Liver (tissue), 9 donors: Measurements from ENCODE around the gene THSD4. TPM values are rescaled to one million over a fixed set of nuclear protein-coding genes. Genes with fewer than 3 reads are reported as not detected.

ENCODE experiments used
- DNase-seq: peaks from one replicate; pipeline ENCODE4 v3.0.0-alpha.2; 2017; ENCODE audit warnings: low spot score
- H3K27ac ChIP-seq, 2 donors: one replicate each; pipeline ENCODE4 v1.7.0; 2013; ENCODE audit warnings: inconsistent platforms in 2 of 2, low read length in 2 of 2, control low read depth in 1 of 2, low read depth in 1 of 2, mild to moderate bottlenecking in 1 of 2
- H3K27me3 ChIP-seq, 4 donors: one replicate each; pipeline versions ENCODE4 v1.6.1 to v1.7.0; 2013; ENCODE audit warnings: low read length in 3 of 4, inconsistent platforms in 1 of 4, mild to moderate bottlenecking in 1 of 4, moderate library complexity in 1 of 4; ENCODE audit not compliant: control insufficient read depth in 4 of 4, insufficient read depth in 4 of 4
- H3K36me3 ChIP-seq, 4 donors: one replicate each; pipeline versions ENCODE4 v1.6.1 to v1.7.0; 2013; ENCODE audit warnings: low read length in 3 of 4, mild to moderate bottlenecking in 3 of 4, low read depth in 1 of 4, moderate library complexity in 1 of 4; ENCODE audit not compliant: control insufficient read depth in 4 of 4, insufficient read depth in 3 of 4
- H3K4me1 ChIP-seq, 4 donors: one replicate each; pipeline versions ENCODE4 v1.6.1 to v1.7.0; 2013; ENCODE audit warnings: low read length in 3 of 4, mild to moderate bottlenecking in 3 of 4, moderate library complexity in 1 of 4; ENCODE audit not compliant: control insufficient read depth in 4 of 4, insufficient read depth in 4 of 4
- H3K4me3 ChIP-seq, 3 donors: one replicate each; pipeline versions ENCODE4 v1.6.1 to v1.7.0; 2013; ENCODE audit warnings: low read length in 3 of 3, control low read depth in 1 of 3, low read depth in 1 of 3, mild to moderate bottlenecking in 1 of 3
- H3K9ac ChIP-seq, 2 donors: one replicate each; pipeline ENCODE4 v1.7.0; 2013; ENCODE audit warnings: low read length in 2 of 2, mild to moderate bottlenecking in 2 of 2, moderate library complexity in 2 of 2, control low read depth in 1 of 2, low read depth in 1 of 2
- H3K9me3 ChIP-seq, 4 donors: one replicate each; pipeline versions ENCODE4 v1.6.1 to v1.7.0; 2013; ENCODE audit warnings: low read length in 3 of 4; ENCODE audit not compliant: control insufficient read depth in 4 of 4
- ATF3 ChIP-seq: IDR thresholded peaks from 2 replicates; pipeline ENCODE4 v1.6.1; 2016; ENCODE audit warnings: antibody characterized with exemption
- CTCF ChIP-seq: fragments of 150-350 bp; IDR thresholded peaks from 2 replicates; pipeline ENCODE4 v1.5.1; 2017; ENCODE audit warnings: improper control_type of control experiment, low read depth, low read length; ENCODE audit not compliant: missing input control
- EGR1 ChIP-seq, 2 donors: IDR thresholded peaks; 2 replicates each; pipeline ENCODE4 v1.6.1; 2016 to 2018; ENCODE audit warnings: antibody characterized with exemption in 2 of 2, low read depth in 2 of 2
- FOXA1 ChIP-seq: IDR thresholded peaks from 2 replicates; pipeline ENCODE4 v1.6.1; 2016; ENCODE audit warnings: antibody characterized with exemption
- GABPA ChIP-seq, 2 donors: IDR thresholded peaks in 1 of 2; conservative IDR thresholded peaks in 1 of 2; 2 replicates each; pipeline ENCODE4 v1.6.1; 2016; ENCODE audit warnings: antibody characterized with exemption in 2 of 2, mild to moderate bottlenecking in 1 of 2, moderate library complexity in 1 of 2
- HNF4A ChIP-seq, 2 donors: conservative IDR thresholded peaks; 2 replicates each; pipeline ENCODE4 v1.6.1; 2016; ENCODE audit warnings: antibody characterized with exemption in 2 of 2, mild to moderate bottlenecking in 2 of 2
- HNF4G ChIP-seq: IDR thresholded peaks from 2 replicates; pipeline ENCODE4 v1.6.1; 2016; ENCODE audit warnings: antibody characterized with exemption
- JUND ChIP-seq, 2 donors: IDR thresholded peaks; 2 replicates each; pipeline ENCODE4 v1.6.1; 2016; ENCODE audit warnings: antibody characterized with exemption in 2 of 2
- MAX ChIP-seq: IDR thresholded peaks from 2 replicates; pipeline ENCODE4 v1.6.1; 2016; ENCODE audit warnings: antibody characterized with exemption
- NR2F2 ChIP-seq: IDR thresholded peaks from 2 replicates; pipeline ENCODE4 v1.6.1; 2016; ENCODE audit warnings: antibody characterized with exemption
- RAD21 ChIP-seq, 2 donors: IDR thresholded peaks; 2 replicates each; pipeline ENCODE4 v1.6.1; 2016; ENCODE audit warnings: antibody characterized with exemption in 2 of 2, mild to moderate bottlenecking in 2 of 2
- REST ChIP-seq: IDR thresholded peaks from 2 replicates; pipeline ENCODE4 v1.6.1; 2016; ENCODE audit warnings: antibody characterized with exemption, mild to moderate bottlenecking
- RXRA ChIP-seq, 2 donors: IDR thresholded peaks; 2 replicates each; pipeline ENCODE4 v1.6.1; 2017 to 2018; ENCODE audit warnings: antibody characterized with exemption in 2 of 2, mild to moderate bottlenecking in 1 of 2
- SP1 ChIP-seq: IDR thresholded peaks from 2 replicates; pipeline ENCODE4 v1.6.1; 2018; ENCODE audit warnings: antibody characterized with exemption, mild to moderate bottlenecking
- TAF1 ChIP-seq: conservative IDR thresholded peaks from 2 replicates; pipeline ENCODE4 v1.6.1; 2016; ENCODE audit warnings: antibody characterized with exemption, mild to moderate bottlenecking
- YY1 ChIP-seq: IDR thresholded peaks from 2 replicates; pipeline ENCODE4 v1.6.1; 2016; ENCODE audit warnings: antibody characterized with exemption, mild to moderate bottlenecking
- ZBTB33 ChIP-seq: IDR thresholded peaks from 2 replicates; pipeline ENCODE4 v1.6.1; 2016; ENCODE audit warnings: antibody characterized with exemption
- WGBS: extraction: QIAGEN DNeasy Blood & Tissue Kit; methylation state at CpG from one replicate; pipeline ENCODE4 v1.1.7; 2013; 5-methylcytosine and 5-hydroxymethylcytosine counted together
- polyA plus RNA-seq, 2 donors: library from polyadenylated mRNA; stranded (reverse) in 1 of 2; unstranded in 1 of 2; fragments of 200-250 nt in 1 of 2; fragments of >200 nt in 1 of 2; fragmentation: Nextera tagmentation in 1 of 2; extraction: Ambion mirVana in 1 of 2; gene quantifications; one replicate each; pipeline versions ENCODE4 v1.2.1 to v1.2.3, GENCODE V29; 2013 to 2015
- total RNA-seq, 2 donors: library from RNA; depleted of rRNA; stranded (reverse); fragments of >200 nt; gene quantifications; one replicate each; pipeline ENCODE4 v1.2.3, GENCODE V29; 2014
- donor health status: healthy.
- donor health status: healthy.
- donor health status: healthy.
- donor health status: healthy.
- donor health status: healthy.

Gene THSD4
- total and polyA plus RNA-seq, 4 donors: 0.23 to 11.5 (median 1.9) TPM

GRCh38 chr15:71688509-71689094 is 573.3 kb downstream of the THSD4 start:
- no peaks in the 10 kb centered on the region for H3K9me3 ChIP-seq
- no peak overlapping the region for H3K9ac ChIP-seq
- no peak overlapping the region for H3K4me3 ChIP-seq
- no peaks in the 10 kb centered on the region for H3K36me3 ChIP-seq
- 84% methylated on average over 3 of the region's 3 CpGs for WGBS
- no peak for DNase-seq
- TF ChIP-seq MAX (no peak), RXRA (IDR thresholded peaks at IDR 0.05) (no peak), JUND (IDR thresholded peaks at IDR 0.05) (no peak), CTCF (no peak), HNF4A (conservative IDR thresholded peaks at IDR 0.05) (no peak), TAF1 (no peak), NR2F2 (no peak), FOXA1 (no peak), HNF4G (no peak), ATF3 (no peak), EGR1 (IDR thresholded peaks at IDR 0.05; ENCODE audit: low read depth in 2 of 2) (no peak), YY1 (no peak), SP1 (no peak), REST (no peak), GABPA (IDR thresholded peaks at IDR 0.05 in 1 of 2, conservative IDR thresholded peaks at IDR 0.05 in 1 of 2) (no peak), RAD21 (IDR thresholded peaks at IDR 0.05) (no peak)
- no peaks in the 10 kb centered on the region for H3K27me3 ChIP-seq
- H3K4me1 ChIP-seq: peaks cover 0 to 13% (median 5%) of the 10 kb centered on the region in 4 donors
- no peak overlapping the region for H3K27ac ChIP-seq

GRCh38 chr15:71691081-71691457 is 575.8 kb downstream of the THSD4 start:
- 89% methylated on average over 3 of the region's 3 CpGs for WGBS
- no peak overlapping the region for H3K4me3 ChIP-seq
- TF ChIP-seq REST (no peak), ZBTB33 (no peak), HNF4A (conservative IDR thresholded peaks at IDR 0.05) (no peak), JUND (IDR thresholded peaks at IDR 0.05) (no peak), HNF4G (no peak), NR2F2 (no peak), CTCF (no peak), SP1 (no peak), FOXA1 (no peak), GABPA (IDR thresholded peaks at IDR 0.05 in 1 of 2, conservative IDR thresholded peaks at IDR 0.05 in 1 of 2) (no peak), RXRA (IDR thresholded peaks at IDR 0.05) (no peak), ATF3 (no peak)

More at GRCh38 chr15:71691081-71691457, 575.8 kb downstream of the THSD4 start:
- DNase-seq: no peak
- H3K36me3 ChIP-seq: no peaks in the 10 kb centered on the region
- H3K27me3 ChIP-seq: no peaks in the 10 kb centered on the region
- peaks cover 0 to 13% (median 5%) of the 10 kb centered on the region in 4 donors for H3K4me1 ChIP-seq
- H3K9ac ChIP-seq: no peak overlapping the region
- peak overlapping the region in 1 of 2 donors; percentile 54 for H3K27ac ChIP-seq
- H3K9me3 ChIP-seq: no peaks in the 10 kb centered on the region
